Mucosa of stomach (tissue), 1 donor: Measurements from ENCODE around the gene DDX10.
"Not testable (repeated sequence)": the region's sequence is repeated elsewhere in the genome, so short reads cannot be mapped to it uniquely, and the experiment has no call there.

Experiments
- H3K27me3 ChIP-seq: one replicate; pipeline ENCODE4 v1.7.0; 2013; ENCODE audit warnings: mild to moderate bottlenecking, low read length; ENCODE audit not compliant: control insufficient read depth, insufficient read depth
- H3K36me3 ChIP-seq: one replicate; pipeline ENCODE4 v1.7.0; 2013; ENCODE audit warnings: low read length; ENCODE audit not compliant: control insufficient read depth, insufficient read depth
- H3K4me1 ChIP-seq: one replicate; pipeline ENCODE4 v1.7.0; 2013; ENCODE audit warnings: mild to moderate bottlenecking, low read length; ENCODE audit not compliant: control insufficient read depth, insufficient read depth
- H3K4me3 ChIP-seq: one replicate; pipeline ENCODE4 v1.7.0; 2013; ENCODE audit warnings: low read length
- H3K9ac ChIP-seq: one replicate; pipeline ENCODE4 v1.7.0; 2013; ENCODE audit warnings: mild to moderate bottlenecking, low read length, moderate library complexity
- H3K9me3 ChIP-seq: one replicate; pipeline ENCODE4 v1.7.0; 2013; ENCODE audit warnings: mild to moderate bottlenecking, low read length, moderate library complexity; ENCODE audit not compliant: control insufficient read depth
- donor health status: Pancreatic carcinoma.

DDX10 gene

GRCh38 chr11:108727665-108728064 is 62.8 kb downstream of the DDX10 start:
- Histone ChIP-seq H3K36me3 (no peaks in the 10 kb centered on the region), H3K4me1 (no peaks in the 10 kb centered on the region)

GRCh38 chr11:108729227-108729871 is 64.5 kb downstream of the DDX10 start:
- Histone ChIP-seq H3K4me3 (no peak overlapping the region), H3K9me3 (no peaks in the 10 kb centered on the region), H3K4me1 (no peaks in the 10 kb centered on the region), H3K27me3 (no peaks in the 10 kb centered on the region), H3K9ac (no peak overlapping the region), H3K36me3 (no peaks in the 10 kb centered on the region)

More at GRCh38 chr11:108727665-108728064, 62.8 kb downstream of the DDX10 start:
- Histone ChIP-seq H3K9me3 (no peaks in the 10 kb centered on the region), H3K9ac (no peak overlapping the region), H3K4me3 (no peak overlapping the region), H3K27me3 (no peaks in the 10 kb centered on the region)

- H3K4me1 ChIP-seq = no peaks in the 10 kb centered on the region
- H3K27me3 ChIP-seq = no peaks in the 10 kb centered on the region
- H3K9me3 ChIP-seq = no peaks in the 10 kb centered on the region
- H3K9ac ChIP-seq = no peak overlapping the region
- no peaks in the 10 kb centered on the region for H3K36me3 ChIP-seq
- no peak overlapping the region for H3K4me3 ChIP-seq
Observed at GRCh38 chr11:108732395-108732794, 67.5 kb downstream of the DDX10 start.

- Histone ChIP-seq H3K4me3 (no peak overlapping the region), H3K27me3 (no peaks in the 10 kb centered on the region), H3K9ac (no peak overlapping the region)
Observed at GRCh38 chr11:108733479-108734116, 68.7 kb downstream of the DDX10 start.

GRCh38 chr11:108734283-108734682 is 69.4 kb downstream of the DDX10 start:
- H3K36me3 ChIP-seq = no peaks in the 10 kb centered on the region
- H3K4me1 ChIP-seq = no peaks in the 10 kb centered on the region
- no peak overlapping the region for H3K9ac ChIP-seq
- no peaks in the 10 kb centered on the region for H3K9me3 ChIP-seq
- H3K4me3 ChIP-seq = no peak overlapping the region
- H3K27me3 ChIP-seq = no peaks in the 10 kb centered on the region

More at GRCh38 chr11:108733479-108734116, 68.7 kb downstream of the DDX10 start:
- Histone ChIP-seq H3K9me3 (no peaks in the 10 kb centered on the region), H3K36me3 (no peaks in the 10 kb centered on the region), H3K4me1 (no peaks in the 10 kb centered on the region)

- H3K27me3 ChIP-seq = no peaks in the 10 kb centered on the region
- H3K9me3 ChIP-seq = no peaks in the 10 kb centered on the region
- no peak overlapping the region for H3K4me3 ChIP-seq
- H3K4me1 ChIP-seq = no peaks in the 10 kb centered on the region
- no peak overlapping the region for H3K9ac ChIP-seq
- no peaks in the 10 kb centered on the region for H3K36me3 ChIP-seq
Observed at GRCh38 chr11:108734956-108735559, 70.2 kb downstream of the DDX10 start.

GRCh38 chr11:108740132-108740531 is 75.3 kb downstream of the DDX10 start:
- H3K4me1 ChIP-seq, H3K9ac ChIP-seq, H3K4me3 ChIP-seq: not testable (repeated sequence)

GRCh38 chr11:108743851-108744250 is 79.0 kb downstream of the DDX10 start:
- Histone ChIP-seq H3K27me3 (no peaks in the 10 kb centered on the region), H3K4me3 (no peak overlapping the region), H3K9ac (no peak overlapping the region), H3K9me3 (no peaks in the 10 kb centered on the region), H3K4me1 (no peaks in the 10 kb centered on the region), H3K36me3 (no peaks in the 10 kb centered on the region)

More at GRCh38 chr11:108740132-108740531, 75.3 kb downstream of the DDX10 start:
- H3K36me3 ChIP-seq, H3K27me3 ChIP-seq, H3K9me3 ChIP-seq: not testable (repeated sequence)

- Histone ChIP-seq H3K9me3 (no peaks in the 10 kb centered on the region), H3K4me3 (no peak overlapping the region), H3K4me1 (no peaks in the 10 kb centered on the region), H3K27me3 (no peaks in the 10 kb centered on the region), H3K36me3 (no peaks in the 10 kb centered on the region), H3K9ac (no peak overlapping the region)
Observed at GRCh38 chr11:108748968-108749367, 84.1 kb downstream of the DDX10 start.

- Histone ChIP-seq H3K4me1 (no peaks in the 10 kb centered on the region), H3K27me3 (no peaks in the 10 kb centered on the region), H3K4me3 (no peak overlapping the region), H3K9me3 (no peaks in the 10 kb centered on the region), H3K9ac (no peak overlapping the region), H3K36me3 (no peaks in the 10 kb centered on the region)
Observed at GRCh38 chr11:108751444-108751843, 86.6 kb downstream of the DDX10 start.

GRCh38 chr11:108752297-108752751 is 87.5 kb downstream of the DDX10 start:
- H3K9me3 ChIP-seq = no peaks in the 10 kb centered on the region
- H3K9ac ChIP-seq = no peak overlapping the region
- H3K27me3 ChIP-seq = no peaks in the 10 kb centered on the region
- H3K36me3 ChIP-seq = no peaks in the 10 kb centered on the region
- H3K4me1 ChIP-seq = no peaks in the 10 kb centered on the region
- H3K4me3 ChIP-seq = no peak overlapping the region

- no peaks in the 10 kb centered on the region for H3K4me1 ChIP-seq
- no peak overlapping the region for H3K9ac ChIP-seq
- H3K4me3 ChIP-seq = no peak overlapping the region
- H3K36me3 ChIP-seq = no peaks in the 10 kb centered on the region
- H3K27me3 ChIP-seq = no peaks in the 10 kb centered on the region
- H3K9me3 ChIP-seq = no peaks in the 10 kb centered on the region
Observed at GRCh38 chr11:108754901-108755625, 90.2 kb downstream of the DDX10 start.
